Measurements from ENCODE around the gene CD209.

- TF ChIP-seq ZNF274 (IDR thresholded peaks at IDR 0.05; ENCODE audit: low read length) (no peak), ZNF274 (tag by site-specific recombination; IDR thresholded peaks at IDR 0.05; ENCODE audit: borderline replicate concordance) (no peak), CTCF (tag by site-specific recombination; IDR thresholded peaks at IDR 0.05) (no peak), ZFP41 (tag by site-specific recombination; IDR thresholded peaks at IDR 0.05; ENCODE audit: borderline replicate concordance) (no peak), YY1 (tag by site-specific recombination; IDR thresholded peaks at IDR 0.05) (no peak), SP3 (tag by site-specific recombination; IDR thresholded peaks at IDR 0.05) (no peak), TCF7L2 (IDR thresholded peaks at IDR 0.05; ENCODE audit: borderline replicate concordance, low read depth, low read length) (no peak), ZNF629 (tag by site-specific recombination; IDR thresholded peaks at IDR 0.05) (no peak), ZNF558 (tag by site-specific recombination; IDR thresholded peaks at IDR 0.05) (no peak), ZNF518A (tag by site-specific recombination; conservative IDR thresholded peaks at IDR 0.05; ENCODE audit: low read depth) (no peak)
- TF ChIP-seq, protein P1, sequence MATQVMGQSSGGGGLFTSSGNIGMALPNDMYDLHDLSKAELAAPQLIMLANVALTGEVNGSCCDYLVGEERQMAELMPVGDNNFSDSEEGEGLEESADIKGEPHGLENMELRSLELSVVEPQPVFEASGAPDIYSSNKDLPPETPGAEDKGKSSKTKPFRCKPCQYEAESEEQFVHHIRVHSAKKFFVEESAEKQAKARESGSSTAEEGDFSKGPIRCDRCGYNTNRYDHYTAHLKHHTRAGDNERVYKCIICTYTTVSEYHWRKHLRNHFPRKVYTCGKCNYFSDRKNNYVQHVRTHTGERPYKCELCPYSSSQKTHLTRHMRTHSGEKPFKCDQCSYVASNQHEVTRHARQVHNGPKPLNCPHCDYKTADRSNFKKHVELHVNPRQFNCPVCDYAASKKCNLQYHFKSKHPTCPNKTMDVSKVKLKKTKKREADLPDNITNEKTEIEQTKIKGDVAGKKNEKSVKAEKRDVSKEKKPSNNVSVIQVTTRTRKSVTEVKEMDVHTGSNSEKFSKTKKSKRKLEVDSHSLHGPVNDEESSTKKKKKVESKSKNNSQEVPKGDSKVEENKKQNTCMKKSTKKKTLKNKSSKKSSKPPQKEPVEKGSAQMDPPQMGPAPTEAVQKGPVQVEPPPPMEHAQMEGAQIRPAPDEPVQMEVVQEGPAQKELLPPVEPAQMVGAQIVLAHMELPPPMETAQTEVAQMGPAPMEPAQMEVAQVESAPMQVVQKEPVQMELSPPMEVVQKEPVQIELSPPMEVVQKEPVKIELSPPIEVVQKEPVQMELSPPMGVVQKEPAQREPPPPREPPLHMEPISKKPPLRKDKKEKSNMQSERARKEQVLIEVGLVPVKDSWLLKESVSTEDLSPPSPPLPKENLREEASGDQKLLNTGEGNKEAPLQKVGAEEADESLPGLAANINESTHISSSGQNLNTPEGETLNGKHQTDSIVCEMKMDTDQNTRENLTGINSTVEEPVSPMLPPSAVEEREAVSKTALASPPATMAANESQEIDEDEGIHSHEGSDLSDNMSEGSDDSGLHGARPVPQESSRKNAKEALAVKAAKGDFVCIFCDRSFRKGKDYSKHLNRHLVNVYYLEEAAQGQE (tag by site-specific recombination; IDR thresholded peaks at IDR 0.05) = no peak
Observed at GRCh38 chr19:7697721-7698287, 49.5 kb downstream of the CD209 start.

Measured in HEK293 (cell line).